K562 (cell line): Measurements from ENCODE around the gene HPS1.

ENCODE experiments used
- CTCF ChIP-seq, 3 experiments: IDR thresholded peaks in 2 of 3; conservative IDR thresholded peaks in 1 of 3; 2 replicates each; pipeline ENCODE4 v1.5.1; 2011 to 2012; ENCODE audit warnings: low read length in 3 of 3, mild to moderate bottlenecking in 3 of 3, control low read depth in 2 of 3, improper control_type of control experiment in 1 of 3, inconsistent platforms in 1 of 3, low read depth in 1 of 3, mixed read lengths in 1 of 3, moderate library complexity in 1 of 3; ENCODE audit not compliant: insufficient read depth in 2 of 3
- ELF4 ChIP-seq: fragments of 450-650 bp; formaldehyde crosslinking; IDR thresholded peaks from 2 replicates; pipeline ENCODE4 v1.4.0; 2022; ENCODE audit warnings: missing genetic modification characterization
- EP300 ChIP-seq: IDR thresholded peaks from 2 replicates; pipeline ENCODE4 v1.6.1; 2012; ENCODE audit warnings: low read length, improper control_type of control experiment
- ERF ChIP-seq: fragments of 450-650 bp; formaldehyde crosslinking; IDR thresholded peaks from 2 replicates; pipeline ENCODE4 v1.4.0; 2020; ENCODE audit warnings: mild to moderate bottlenecking, mixed read lengths
- GABPA ChIP-seq: fragments of 200-800 bp; sonication (Bioruptor generic); conservative IDR thresholded peaks from 2 replicates; pipeline ENCODE4 v1.6.1; 2016; ENCODE audit warnings: low read depth, missing genetic modification characterization, missing compliant biosample characterization
- GTF2E2 ChIP-seq: fragments of 200-800 bp; sonication (Bioruptor generic); IDR thresholded peaks from 2 replicates; pipeline ENCODE4 v1.6.1; 2016; ENCODE audit warnings: missing genetic modification characterization, missing compliant biosample characterization
- KAT2B ChIP-seq: IDR thresholded peaks from one replicate; pipeline ENCODE4 v1.6.1; 2012; ENCODE audit warnings: low read depth, mild to moderate bottlenecking, control low read depth, inconsistent platforms, low read length, moderate library complexity
- MAFF ChIP-seq: IDR thresholded peaks from 2 replicates; pipeline ENCODE4 v1.6.1; 2012; ENCODE audit warnings: low read length, improper control_type of control experiment
- MAFK ChIP-seq: IDR thresholded peaks from 2 replicates; pipeline ENCODE4 v1.6.1; 2011; ENCODE audit warnings: low read length, improper control_type of control experiment
- PHTF2 ChIP-seq: fragments of 250-450 bp; sonication (Bioruptor Pico); IDR thresholded peaks from 2 replicates; pipeline ENCODE4 v1.5.0; 2021; ENCODE audit warnings: mild to moderate bottlenecking
- POLR2AphosphoS5 ChIP-seq: IDR thresholded peaks from 2 replicates; pipeline ENCODE4 v1.6.1; 2011; ENCODE audit warnings: mild to moderate bottlenecking, low read depth, low read length, moderate library complexity; ENCODE audit not compliant: control insufficient read depth, insufficient read depth
- RBFOX2 ChIP-seq: fragments of 200-400 bp; formaldehyde crosslinking; IDR thresholded peaks from 2 replicates; pipeline ENCODE4 v1.6.1; 2017; ENCODE audit warnings: low read depth, mild to moderate bottlenecking, low read length, moderate library complexity
- THRB ChIP-seq: fragments of 450-650 bp; formaldehyde crosslinking; conservative IDR thresholded peaks from 2 replicates; pipeline ENCODE4 v1.4.0; 2022; ENCODE audit warnings: mild to moderate bottlenecking, missing genetic modification characterization
- XRCC5 ChIP-seq: fragments of 200-400 bp; formaldehyde crosslinking; IDR thresholded peaks from 2 replicates; pipeline ENCODE4 v1.6.1; 2017; ENCODE audit warnings: low read depth, mild to moderate bottlenecking, low read length

DNA sequence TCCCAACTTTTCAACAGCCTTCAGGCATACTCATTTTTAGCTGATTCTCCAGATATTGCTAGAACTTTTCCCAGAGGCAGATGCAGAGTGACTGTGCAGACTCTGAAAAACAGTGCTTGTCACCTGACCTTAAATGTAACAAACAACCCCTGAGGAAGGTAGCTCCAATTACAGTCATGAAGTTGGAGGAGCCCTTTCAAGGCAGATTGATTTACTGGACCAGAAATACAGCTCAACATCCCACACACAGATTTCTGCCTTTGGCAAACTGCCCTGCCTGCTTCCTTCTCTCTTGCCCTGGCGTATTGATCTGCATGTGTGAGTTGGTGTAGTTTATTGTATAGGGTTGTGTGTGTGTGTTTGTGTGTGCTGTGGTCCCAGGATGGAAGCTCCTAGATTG lies 70.2 kb downstream of the HPS1 start:
- no peak for TF ChIP-seq KAT2B
- no peak for TF ChIP-seq PHTF2 (CRISPR knock-in tag)
- TF ChIP-seq ERF, result no peak
- no peak for TF ChIP-seq MAFF
- no peak for TF ChIP-seq CTCF (IDR thresholded peaks at IDR 0.05 in 2 of 3, conservative IDR thresholded peaks at IDR 0.05 in 1 of 3; ENCODE audit: insufficient read depth in 2 of 3, low read depth in 1 of 3, low read length in 3 of 3)
- no peak for TF ChIP-seq THRB (CRISPR knock-in tag)
- no peak for TF ChIP-seq GTF2E2 (tag)
- TF ChIP-seq POLR2AphosphoS5, result no peak
- no peak for TF ChIP-seq ELF4 (CRISPR knock-in tag)
- TF ChIP-seq XRCC5, result no peak
- no peak for TF ChIP-seq MAFK
- no peak for TF ChIP-seq EP300
- no peak for TF ChIP-seq GABPA (tag)
- no peak for TF ChIP-seq RBFOX2
